HK-2 (cell line): Measurements from ENCODE around the gene ZBTB39.
A peak's percentile ranks its signal among the peaks of the same experiment; 100 is the strongest.
"Not testable (repeated sequence)": the region's sequence is repeated elsewhere in the genome, so short reads cannot be mapped to it uniquely, and the experiment has no call there.

Experiments used
- DNase-seq: peaks from one replicate; pipeline ENCODE4 v3.0.0-alpha.2; 2018; ENCODE audit not compliant: unreplicated experiment

ZBTB39 gene

DNA sequence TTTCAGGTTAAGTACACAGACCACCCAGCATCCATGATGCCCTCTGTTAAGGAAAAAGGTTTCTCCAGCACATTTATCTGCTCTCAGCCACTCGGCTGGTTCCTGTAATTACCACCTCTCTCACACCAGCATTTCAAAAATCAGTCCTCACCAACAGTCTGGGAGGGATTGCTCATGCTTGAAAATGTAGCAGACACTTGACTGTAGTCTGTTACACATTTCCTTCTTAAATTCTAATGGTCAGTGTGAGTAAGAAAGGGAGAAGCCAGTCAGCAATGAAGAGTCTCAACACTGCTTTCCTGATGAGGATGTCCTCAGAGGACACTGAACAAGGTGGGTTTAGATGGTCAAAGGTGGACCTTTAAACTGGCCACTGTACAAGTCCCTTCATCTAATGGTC, 6.0 kb downstream of the ZBTB39 start:
- no peak for DNase-seq

DNA sequence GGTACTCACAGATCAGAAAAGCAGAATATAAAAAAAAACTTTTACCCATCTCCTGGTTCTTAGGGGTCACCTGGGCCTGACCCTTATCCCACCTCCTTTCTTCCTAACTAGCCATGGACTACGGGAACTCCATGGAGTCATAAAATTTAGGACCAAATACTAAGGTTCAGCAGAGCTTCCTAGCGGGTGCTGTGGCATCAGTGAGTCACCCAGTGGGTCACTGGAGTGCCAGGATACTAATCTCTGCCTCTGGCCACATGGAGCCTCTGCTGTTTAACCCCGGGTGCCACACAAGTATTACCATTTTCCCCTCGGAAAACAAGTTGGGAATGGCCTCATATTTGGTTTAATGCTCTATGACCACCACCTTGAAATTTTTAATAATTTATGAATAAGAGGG, 6.9 kb downstream of the ZBTB39 start:
- DNase-seq = no peak

DNA sequence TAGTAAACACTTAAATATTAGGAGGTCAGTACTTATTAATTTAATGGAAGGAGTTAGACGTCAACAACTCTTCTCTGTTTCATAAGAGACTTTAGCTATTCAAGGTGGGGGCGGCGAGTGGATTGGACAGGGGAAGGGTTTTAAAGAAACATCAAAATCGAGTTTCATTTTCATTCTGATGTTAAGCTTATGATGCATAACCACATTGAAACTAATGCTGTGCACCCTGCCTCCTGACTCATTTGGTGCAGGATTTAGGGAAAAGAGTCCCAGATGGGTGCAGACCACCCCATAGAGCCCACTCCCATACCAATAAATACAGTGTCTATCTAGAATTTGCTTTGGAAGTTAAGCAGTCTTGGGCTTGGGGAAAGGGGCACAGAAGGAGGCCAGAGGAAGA, 7.4 kb downstream of the ZBTB39 start:
- DNase-seq = no peak

DNA sequence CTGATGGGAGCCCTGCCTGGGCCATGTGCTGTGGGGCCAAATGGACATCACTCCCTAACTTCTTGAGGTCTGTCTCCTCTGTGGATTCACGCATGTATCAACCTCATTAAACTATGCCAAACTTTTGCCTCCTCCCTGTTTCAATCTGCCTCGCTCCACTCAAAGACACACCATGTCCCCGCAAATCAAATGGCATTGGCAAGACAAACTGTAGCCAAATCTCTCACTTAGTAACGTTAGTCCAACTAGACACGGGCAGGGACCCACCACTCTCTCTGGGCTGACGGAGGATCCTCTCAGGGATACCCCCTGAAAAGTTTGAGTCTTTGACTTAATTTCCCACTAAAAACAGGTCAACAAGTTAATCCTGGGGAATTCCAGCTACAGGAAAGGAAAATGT, 8.0 kb downstream of the ZBTB39 start:
- DNase-seq = no peak

DNA sequence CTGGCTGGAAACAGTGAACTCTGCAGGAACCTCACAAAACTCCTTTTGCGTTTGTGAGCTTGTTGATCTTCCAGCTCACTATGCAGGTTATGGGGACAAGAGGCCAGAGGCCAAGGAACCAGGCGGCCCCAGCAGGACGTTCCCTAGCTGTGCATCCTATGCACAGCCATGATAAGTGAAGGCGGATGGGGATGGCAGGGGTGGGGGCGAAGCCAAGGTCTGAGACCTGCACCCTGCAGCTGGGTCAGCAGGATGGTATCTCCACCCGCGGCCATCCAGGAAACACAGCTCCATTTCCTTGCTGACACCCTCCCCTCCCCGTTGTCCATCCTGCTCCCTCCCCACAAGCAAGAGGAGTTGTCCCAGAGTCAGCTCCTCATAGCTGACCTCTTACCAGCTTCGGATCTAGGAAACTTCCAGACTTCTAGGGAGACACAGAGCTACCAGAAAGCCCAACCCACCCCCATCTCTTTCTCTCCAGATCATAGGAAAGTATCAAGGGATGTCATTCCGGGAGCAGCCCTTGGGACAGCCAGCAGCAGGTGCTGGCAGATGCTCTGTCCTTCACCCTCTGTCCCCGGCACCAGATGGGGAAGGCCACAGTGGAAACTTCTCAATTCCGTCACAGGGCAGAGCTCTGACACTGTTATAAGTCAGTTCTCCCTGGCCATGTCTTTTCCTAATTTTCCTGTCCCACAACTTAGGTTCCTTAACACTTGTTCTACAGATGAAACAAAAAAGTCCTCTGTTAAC, 9.4 kb downstream of the ZBTB39 start:
- no peak for DNase-seq

DNA sequence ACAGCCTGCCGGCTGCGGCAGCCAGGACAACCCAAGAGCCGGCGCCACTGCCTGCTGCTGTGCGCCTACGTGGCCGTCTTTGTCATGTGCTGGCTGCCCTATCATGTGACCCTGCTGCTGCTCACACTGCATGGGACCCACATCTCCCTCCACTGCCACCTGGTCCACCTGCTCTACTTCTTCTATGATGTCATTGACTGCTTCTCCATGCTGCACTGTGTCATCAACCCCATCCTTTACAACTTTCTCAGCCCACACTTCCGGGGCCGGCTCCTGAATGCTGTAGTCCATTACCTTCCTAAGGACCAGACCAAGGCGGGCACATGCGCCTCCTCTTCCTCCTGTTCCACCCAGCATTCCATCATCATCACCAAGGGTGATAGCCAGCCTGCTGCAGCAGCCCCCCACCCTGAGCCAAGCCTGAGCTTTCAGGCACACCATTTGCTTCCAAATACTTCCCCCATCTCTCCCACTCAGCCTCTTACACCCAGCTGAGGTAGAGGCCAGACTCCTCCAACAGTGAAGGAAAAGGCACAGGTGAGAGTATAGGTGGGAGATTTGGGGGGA, 10.3 kb downstream of the ZBTB39 start:
- no peak for DNase-seq

DNA sequence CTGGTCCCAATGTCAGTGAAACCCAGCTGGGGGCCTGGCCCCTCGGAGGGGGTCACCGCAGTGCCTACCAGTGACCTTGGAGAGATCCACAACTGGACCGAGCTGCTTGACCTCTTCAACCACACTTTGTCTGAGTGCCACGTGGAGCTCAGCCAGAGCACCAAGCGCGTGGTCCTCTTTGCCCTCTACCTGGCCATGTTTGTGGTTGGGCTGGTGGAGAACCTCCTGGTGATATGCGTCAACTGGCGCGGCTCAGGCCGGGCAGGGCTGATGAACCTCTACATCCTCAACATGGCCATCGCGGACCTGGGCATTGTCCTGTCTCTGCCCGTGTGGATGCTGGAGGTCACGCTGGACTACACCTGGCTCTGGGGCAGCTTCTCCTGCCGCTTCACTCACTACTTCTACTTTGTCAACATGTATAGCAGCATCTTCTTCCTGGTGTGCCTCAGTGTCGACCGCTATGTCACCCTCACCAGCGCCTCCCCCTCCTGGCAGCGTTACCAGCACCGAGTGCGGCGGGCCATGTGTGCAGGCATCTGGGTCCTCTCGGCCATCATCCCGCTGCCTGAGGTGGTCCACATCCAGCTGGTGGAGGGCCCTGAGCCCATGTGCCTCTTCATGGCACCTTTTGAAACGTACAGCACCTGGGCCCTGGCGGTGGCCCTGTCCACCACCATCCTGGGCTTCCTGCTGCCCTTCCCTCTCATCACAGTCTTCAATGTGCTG, 11.0 kb downstream of the ZBTB39 start:
- DNase-seq = no peak

DNA sequence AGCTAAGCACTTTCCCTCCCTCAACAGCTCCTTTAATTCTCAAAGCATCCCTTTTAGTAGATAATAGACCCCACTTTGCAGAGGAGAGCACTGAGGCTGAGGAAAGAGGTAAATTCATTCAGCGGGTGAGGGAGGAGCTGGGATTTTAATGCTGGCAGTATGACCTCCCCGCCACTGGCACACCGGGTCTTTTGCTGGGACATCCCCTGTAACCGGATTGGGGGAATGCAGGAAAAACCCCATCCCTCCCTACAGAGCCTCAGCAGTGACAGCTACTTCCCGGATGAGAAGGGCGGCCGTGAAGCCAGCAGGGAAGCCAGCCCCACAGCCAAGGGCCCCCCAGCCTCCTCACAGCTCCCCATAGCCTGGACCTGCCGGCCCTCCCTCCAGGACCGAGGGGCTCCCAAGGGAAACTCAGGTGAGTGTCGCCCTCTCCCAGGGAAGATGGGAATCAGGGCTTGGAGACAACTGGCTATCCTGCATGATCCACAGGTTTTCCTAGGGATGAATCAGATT, 12.1 kb downstream of the ZBTB39 start:
- no peak for DNase-seq

DNA sequence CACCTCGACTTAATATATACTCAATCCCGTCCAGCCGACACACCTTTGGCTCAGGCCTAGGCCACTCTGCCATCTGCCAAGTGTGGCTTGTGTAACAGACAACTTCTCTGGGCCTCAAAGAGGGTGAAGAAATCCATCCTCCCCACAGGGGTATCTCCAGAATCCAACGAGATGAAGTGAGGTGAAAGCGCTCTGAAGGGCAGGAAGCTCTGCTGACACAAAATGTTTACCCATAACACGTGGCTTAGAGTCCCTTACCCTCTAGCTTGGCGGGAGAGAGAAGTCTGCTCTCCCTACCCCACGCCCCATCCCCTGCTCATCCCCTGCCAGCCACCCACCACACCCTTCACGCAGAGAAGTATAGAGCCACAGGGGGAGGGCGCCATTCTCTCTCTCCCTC, 13.0 kb downstream of the ZBTB39 start:
- no peak for DNase-seq

DNA sequence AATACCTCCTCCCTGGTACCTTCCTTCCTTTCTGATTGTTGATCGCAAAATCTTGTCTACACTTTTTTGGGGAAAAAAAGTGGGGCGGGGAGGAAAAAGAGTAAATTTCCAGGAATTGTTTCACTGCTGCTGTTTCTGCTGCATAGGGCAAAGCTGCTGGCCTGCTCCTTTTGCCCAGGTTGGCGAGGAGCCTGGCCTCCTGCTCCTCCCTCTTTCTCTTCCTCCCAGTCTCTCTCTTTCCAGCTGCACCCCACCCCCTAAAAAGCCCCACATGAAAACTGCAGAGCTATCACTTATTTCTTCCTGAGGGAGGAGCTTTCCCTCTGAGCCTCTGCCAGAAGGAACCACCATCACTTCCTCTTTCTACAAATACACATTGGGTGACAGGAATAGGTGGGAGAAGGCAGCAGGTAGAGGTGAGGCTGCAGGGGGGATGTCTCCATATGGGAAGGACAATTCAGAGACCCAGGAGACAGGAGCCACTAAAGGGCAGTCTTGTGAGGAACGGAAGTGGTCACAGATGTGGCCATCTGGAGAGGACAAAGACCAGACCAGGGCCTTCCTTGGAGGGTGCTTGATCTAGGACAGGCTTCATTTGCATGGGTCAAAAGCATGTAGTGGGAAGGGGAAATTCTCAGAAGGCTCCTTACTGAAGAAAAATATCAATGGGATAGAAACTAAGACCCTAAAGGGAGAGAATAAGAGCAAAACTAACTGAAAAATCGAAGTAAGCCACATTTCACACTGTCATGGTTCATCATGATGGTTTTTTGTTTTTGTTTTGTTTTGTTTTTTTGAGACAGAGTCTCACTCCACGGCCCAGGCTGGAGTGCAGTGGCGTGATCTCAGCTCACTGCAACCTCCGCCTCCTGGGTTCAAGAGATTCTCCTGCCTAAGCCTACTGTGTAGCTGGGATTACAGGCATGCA, 14.8 kb downstream of the ZBTB39 start:
- no peak for DNase-seq

DNA sequence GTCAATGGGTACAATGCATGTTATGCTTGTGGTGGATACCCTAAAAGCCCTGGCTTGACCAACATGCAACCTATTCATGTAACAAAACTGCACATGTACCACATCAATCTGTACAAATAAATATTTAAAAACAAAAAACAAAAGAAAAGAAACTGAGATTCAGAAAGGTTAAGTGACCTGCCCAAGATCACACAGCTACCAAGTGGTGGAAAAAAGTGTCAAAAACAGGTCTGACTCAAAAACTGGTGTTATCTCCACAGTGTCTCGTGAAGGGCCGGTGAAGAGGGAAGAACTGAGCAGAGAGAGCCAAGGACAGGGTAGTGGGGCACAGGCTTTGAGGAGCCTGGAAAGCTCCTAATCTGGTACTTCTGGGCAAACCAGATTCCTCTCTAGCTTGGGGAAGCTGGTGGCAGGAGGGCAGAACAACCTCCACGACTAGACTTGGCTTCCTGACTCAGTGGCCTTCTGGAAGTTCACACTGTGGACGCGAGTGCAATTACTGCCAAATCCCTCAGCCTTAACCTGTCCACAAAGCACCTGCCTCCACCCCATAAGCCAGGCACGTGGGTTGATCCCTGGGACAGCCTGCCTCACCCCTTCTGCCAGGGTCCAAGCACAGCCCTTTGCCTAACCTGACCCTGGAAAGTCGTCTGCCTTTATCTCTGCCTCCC, 15.6 kb downstream of the ZBTB39 start:
- DNase-seq = no peak

DNA sequence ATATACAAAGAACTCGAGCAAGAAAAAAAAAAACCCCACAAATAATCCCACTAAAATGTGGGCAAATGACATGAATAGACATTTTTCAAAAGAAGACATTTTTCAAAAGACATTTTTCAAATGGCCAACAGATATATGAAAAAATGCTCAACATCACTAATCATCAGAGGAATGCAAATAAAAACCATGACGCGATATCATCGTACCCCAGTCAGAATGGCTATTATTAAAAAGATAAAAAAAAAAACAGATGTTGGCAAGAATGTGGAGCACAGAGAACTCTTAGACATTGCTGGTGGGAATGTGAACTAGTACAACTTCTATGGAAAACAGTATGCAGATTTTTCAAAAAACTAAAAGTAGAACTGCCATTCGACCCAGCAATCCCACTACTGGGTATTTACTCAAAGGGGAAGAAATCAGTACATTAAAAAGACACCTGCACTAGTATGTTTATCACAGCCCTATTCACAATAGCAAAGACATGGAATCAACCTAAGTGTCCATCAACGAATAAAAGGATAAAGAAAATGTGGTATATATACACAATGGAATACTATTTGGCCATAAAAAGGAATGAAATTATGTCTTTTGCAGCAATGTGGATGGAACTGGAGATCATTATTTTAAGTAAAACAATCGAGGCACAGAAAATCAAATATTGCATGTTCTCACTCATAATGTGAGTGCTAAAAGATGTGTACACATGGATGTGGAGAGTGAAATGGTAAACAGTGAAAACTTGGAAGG, 16.3 kb downstream of the ZBTB39 start:
- no peak for DNase-seq

DNA sequence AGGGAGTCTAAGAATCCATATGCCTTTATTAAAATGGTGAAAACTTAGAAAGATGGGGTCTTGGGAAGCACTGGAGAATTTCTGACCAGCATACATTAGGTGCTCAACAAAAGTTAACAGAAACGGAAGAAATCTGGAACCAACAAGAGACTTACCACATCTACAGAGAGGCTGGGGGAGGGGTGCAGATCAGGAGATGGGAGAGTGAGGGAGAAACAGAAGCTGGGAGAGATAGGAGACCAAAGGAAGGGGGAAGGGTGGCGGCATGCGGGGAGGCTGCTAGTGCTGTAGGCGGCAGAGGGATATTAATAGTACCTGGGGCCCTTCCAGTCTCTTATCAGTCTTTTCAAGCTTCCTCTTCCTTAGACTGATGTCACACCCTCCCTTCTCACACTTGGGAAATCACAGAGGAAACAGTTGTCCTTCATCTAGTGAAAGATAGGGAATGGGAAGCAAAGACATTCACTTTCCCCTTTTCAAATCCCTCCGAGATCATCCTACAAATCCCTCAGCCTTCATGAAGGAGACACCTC, 18.1 kb downstream of the ZBTB39 start:
- no peak for DNase-seq

DNA sequence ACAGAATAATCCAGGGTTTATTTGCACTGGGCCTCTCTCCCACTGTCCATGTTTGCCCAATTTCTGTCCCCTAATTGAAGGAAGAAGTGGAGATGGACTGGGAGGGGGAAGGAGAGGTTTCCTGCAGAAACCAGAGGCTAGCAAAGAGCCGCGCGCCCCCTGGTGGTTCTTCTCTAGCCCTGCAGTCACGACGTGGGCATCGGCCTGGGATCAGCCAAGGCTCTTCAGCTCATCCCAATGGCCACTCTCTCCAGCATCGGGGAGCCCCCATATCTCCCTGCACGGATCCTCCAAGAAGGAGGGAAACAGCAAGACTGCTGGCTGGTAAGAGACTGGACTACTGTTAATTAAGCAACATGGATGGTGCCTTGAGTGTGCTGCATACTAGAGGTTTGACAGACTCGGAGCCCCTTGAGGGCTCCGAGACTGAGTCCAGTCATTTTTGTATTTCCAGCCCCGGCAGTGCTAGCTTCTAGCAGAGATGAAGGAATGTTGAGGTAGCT, 18.7 kb downstream of the ZBTB39 start:
- DNase-seq = peak; percentile 74

DNA sequence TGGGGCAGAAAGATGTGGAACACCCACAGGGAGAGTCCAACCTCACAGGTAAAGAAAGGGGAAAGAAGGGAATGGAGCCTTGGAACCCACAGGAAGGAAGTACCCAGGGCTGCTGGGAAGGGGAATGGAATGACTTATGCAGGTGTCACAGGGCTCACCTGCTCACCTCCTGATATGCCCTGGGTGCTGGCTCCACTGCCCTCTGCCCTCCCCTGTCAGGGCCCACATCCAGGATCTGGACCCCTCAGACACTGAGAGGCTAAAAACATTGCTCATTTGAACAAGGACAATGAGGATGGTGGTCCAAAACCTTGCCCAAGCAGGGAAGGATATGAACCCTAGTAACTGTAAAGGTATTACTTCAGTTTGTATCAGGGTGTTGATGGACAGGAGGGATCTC, 19.3 kb downstream of the ZBTB39 start:
- DNase-seq = no peak

DNA sequence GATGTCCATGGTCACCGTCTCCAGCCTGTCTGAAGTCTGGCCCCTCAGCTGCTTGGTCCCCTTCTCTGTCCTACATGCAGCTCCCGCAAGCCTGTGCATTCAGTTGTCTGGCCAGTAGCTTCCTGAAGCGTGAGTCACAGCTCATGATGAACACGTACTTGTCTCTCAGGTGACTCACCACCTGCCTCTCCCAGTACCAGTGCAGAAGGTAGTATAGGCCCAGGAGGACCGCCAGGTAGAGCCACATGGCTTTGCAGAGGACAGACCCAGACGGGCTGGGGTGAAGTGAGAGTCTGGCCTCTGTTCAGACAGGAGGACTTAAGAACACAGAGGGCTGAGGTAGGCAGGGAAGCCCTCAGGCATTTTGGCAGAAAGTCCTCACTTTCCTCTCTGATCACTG, 20.6 kb downstream of the ZBTB39 start:
- peak; percentile 66 for DNase-seq

DNA sequence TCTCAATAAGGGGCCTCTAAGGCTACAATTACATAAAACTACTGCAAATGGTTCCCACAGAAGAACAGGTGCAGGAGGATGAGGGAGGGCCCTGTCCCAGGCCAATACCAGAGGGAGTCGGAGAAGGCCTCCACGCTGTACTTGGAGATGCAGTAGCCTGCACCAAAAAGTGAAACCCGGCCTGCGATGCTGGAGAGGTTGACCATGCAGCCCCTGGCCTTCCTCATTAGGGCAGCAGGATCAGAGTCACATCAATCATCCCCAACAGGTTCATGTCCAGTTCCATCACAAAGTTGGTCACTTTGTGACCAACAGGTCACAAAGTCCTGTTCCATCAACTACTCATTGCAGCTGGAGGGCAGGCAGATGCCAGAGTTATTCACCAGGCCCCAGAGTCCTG, 23.0 kb downstream of the ZBTB39 start:
- DNase-seq = no peak

DNA sequence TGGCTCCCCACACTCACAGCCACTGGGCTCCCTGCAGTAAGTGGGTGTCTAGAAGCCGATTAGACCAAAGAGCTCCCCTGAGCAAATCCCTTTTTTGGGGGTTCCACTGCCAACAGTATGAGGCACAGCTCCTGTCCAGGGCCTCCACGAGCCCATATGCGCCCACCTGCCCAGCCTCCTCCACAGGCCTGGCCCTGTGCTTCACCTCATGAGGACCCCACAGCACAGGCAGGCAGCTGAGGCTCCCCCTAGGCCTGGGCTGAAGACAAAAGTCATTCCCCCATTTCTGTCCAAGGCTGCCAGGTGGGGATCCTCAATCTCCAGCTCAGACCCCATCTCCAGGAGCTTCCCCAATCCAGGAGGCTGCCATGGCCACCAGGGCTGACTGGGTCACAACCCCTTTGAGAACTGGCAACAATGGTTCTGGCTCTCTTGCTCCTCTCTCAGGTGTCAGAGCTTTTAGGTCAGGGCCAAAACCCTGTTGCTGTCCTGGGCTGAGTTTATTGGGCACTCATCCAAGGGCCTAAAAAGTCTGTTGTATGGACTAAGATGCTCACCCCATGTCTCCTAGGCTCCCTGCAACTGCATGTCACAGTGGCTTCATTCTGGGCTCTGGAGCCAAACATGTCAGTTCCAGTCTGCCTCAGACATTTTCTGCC, 23.6 kb downstream of the ZBTB39 start:
- DNase-seq = not testable (repeated sequence)

DNA sequence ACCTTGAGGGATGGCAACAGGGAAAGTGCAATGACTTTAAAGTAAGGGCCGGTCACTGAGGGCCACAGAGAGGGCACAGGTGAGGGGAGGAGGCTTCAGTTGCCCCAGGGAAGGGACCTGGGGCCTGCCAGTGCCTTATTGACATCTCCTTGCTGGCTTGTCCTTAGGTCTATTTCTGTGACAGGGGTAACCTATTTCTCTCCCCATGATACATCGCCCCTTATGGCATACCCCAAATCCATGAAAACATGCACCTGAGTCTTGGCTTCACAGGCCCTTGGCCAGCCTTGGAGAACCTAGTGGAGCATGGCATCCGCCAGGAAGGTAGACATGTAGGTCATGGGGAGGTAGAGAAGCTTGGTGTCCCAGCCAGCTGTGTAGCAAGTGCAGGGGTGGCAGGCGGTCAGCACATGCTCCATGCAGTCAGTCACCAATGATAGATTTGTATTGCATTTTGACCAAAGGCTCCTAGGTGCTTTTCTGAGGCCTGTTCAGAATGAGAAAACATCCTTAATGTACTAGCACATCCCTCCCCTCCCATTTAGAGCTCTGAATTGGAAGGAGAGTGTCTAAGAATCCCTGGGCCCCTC, 25.3 kb downstream of the ZBTB39 start:
- no peak for DNase-seq
